MCF 10A (cell line): ENCODE measurements around the gene LTF. TPM values are rescaled to one million over a fixed set of nuclear protein-coding genes. Genes with fewer than 3 reads are reported as not detected.
A peak's percentile ranks its signal among the peaks of the same experiment; 100 is the strongest.

Source experiments
- BruUV-seq: library from RNA; stranded (reverse); fragments of 400-500 nt; replicated peaks from 2 replicates; lab custom pipeline; 2021; lab: Mats Ljungman, UMichigan
- CTCF ChIA-PET: fragments of 300-600 bp; sonication (Branson Sonifier 250); formaldehyde crosslinking; extraction: SDS; loops from one replicate; lab custom pipeline; 2021; ENCODE audit warnings: antibody characterized with exemption, inconsistent platforms; lab: Yijun Ruan, JAX
- POLR2A ChIA-PET: fragments of 300-600, 350-650 bp; sonication (Branson Sonifier 250); formaldehyde crosslinking; extraction: SDS; loops from one replicate; lab custom pipeline; 2020; ENCODE audit warnings: antibody characterized with exemption, inconsistent platforms; lab: Yijun Ruan, JAX
- DNase-seq: peaks from one replicate; pipeline ENCODE4 v3.0.0-alpha.2; 2018; ENCODE audit not compliant: unreplicated experiment
- H3K27ac Mint-ChIP-seq: one replicate; pipeline ENCODE4 v1.8.0; 2022; ENCODE audit warnings: mild to moderate bottlenecking, low read depth, mixed read lengths; ENCODE audit not compliant: unreplicated experiment
- H3K27me3 Mint-ChIP-seq: one replicate; pipeline ENCODE4 v1.8.0; 2022; ENCODE audit warnings: mixed read lengths; ENCODE audit not compliant: insufficient read depth, unreplicated experiment
- H3K36me3 Mint-ChIP-seq: one replicate; pipeline ENCODE4 v1.8.0; 2022; ENCODE audit warnings: mild to moderate bottlenecking, moderate library complexity, mixed read lengths; ENCODE audit not compliant: insufficient read depth, unreplicated experiment
- H3K4me1 Mint-ChIP-seq: one replicate; pipeline ENCODE4 v1.8.0; 2022; ENCODE audit warnings: mixed read lengths; ENCODE audit not compliant: insufficient read depth, unreplicated experiment
- H3K4me3 Mint-ChIP-seq: one replicate; pipeline ENCODE4 v1.8.0; 2022; ENCODE audit warnings: mild to moderate bottlenecking, moderate library complexity, mixed read lengths; ENCODE audit not compliant: unreplicated experiment
- H3K9me3 Mint-ChIP-seq: one replicate; pipeline ENCODE4 v1.8.0; 2022; ENCODE audit warnings: mixed read lengths; ENCODE audit not compliant: unreplicated experiment
- CTCF ChIP-seq: fragments of 200-600 bp; IDR thresholded peaks from one replicate; pipeline ENCODE4 v1.8.0; 2022; ENCODE audit warnings: antibody characterized with exemption, mild to moderate bottlenecking; ENCODE audit not compliant: unreplicated experiment
- intact Hi-C: fragments of 100-400 bp; cut with micrococcal nuclease; formaldehyde crosslinking; loops from 2 replicates; pipeline ENCODE4 v1.14.1; 2022
- total RNA-seq: library from RNA; stranded (reverse); gene quantifications from 2 replicates; pipeline ENCODE4 v1.2.3, GENCODE V29; 2022

Gene LTF
- total RNA-seq, 1 experiment from 2014 or later: not detected

DNA sequence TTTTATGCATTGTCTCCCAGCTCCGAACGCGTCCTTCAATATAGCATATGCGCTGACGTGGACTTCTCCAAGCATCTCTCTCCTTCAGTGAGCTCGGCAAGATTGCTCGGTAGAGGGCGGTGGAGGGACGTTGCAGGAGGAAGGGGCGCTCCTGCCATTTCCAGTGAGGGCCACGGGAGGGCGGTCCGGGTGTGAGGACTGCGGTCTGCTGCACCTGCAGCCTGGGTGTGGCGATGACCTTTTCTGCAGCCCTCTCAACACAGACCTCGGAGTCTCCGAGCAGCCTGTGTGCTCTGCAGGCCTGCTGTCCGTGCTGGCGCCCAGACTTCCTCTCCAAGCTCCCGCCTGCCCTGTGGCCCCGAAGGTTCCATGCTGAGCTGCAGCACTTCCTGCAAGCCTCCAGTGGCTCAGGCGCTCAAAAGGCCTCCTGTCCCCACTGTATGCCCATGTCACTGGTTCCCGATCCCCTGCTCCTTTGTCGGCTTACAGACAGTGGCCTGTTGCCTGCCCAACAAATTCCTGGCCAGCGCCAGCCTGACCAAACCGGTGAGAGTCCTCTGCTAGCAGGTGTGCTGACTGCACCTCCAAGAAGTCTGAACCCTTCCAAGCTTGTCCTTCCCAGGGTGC is 24.1 kb upstream of the LTF start:
- intact Hi-C loops: loop anchor here (1.0 kb wide), 3 partner anchors 69 to 204 kb away; partner anchors contain the start of gene ALS2CL
- no peaks in the 10 kb centered on the region for H3K9me3 Mint-ChIP-seq
- CTCF ChIA-PET: interaction anchor here (0.5 to 4.2 kb wide), 59 partner anchors 8 to 462 kb away, joined by 3 to 71 read pairs (median 4); partner anchors contain the start of genes RTP3 and XCR1
- POLR2A ChIA-PET: interaction anchor here (0.6 to 1.9 kb wide), 8 partner anchors 28 to 486 kb away, joined by 3 to 12 read pairs (median 4); partner anchors contain the start of gene ALS2CL
- no peaks in the 10 kb centered on the region for H3K27me3 Mint-ChIP-seq
- no TSS peak for BruUV-seq
- H3K27ac Mint-ChIP-seq: no peak overlapping the region
- no peak overlapping the region for H3K4me3 Mint-ChIP-seq
- no peaks in the 10 kb centered on the region for H3K36me3 Mint-ChIP-seq
- DNase-seq: peak; percentile 91
- H3K4me1 Mint-ChIP-seq: peaks cover 19% of the 10 kb centered on the region
- TF ChIP-seq CTCF: peak; percentile 99

GRCh38 chr3:46485779-46486175 is 21.1 kb upstream of the LTF start:
- H3K4me1 Mint-ChIP-seq: peaks cover 29% of the 10 kb centered on the region
- H3K27me3 Mint-ChIP-seq: no peaks in the 10 kb centered on the region
- no peak overlapping the region for H3K27ac Mint-ChIP-seq
- no peak overlapping the region for H3K4me3 Mint-ChIP-seq
- POLR2A ChIA-PET: no interaction called here
- no peaks in the 10 kb centered on the region for H3K9me3 Mint-ChIP-seq
- no peak for TF ChIP-seq CTCF
- no TSS peak for BruUV-seq
- DNase-seq: no peak
- intact Hi-C loops: no loop called here
- CTCF ChIA-PET: interaction anchor here (0.6 to 0.7 kb wide), 2 partner anchors 243 to 489 kb away, joined by 3 read pairs; no protein-coding TSS in a partner anchor
- no peaks in the 10 kb centered on the region for H3K36me3 Mint-ChIP-seq

DNA sequence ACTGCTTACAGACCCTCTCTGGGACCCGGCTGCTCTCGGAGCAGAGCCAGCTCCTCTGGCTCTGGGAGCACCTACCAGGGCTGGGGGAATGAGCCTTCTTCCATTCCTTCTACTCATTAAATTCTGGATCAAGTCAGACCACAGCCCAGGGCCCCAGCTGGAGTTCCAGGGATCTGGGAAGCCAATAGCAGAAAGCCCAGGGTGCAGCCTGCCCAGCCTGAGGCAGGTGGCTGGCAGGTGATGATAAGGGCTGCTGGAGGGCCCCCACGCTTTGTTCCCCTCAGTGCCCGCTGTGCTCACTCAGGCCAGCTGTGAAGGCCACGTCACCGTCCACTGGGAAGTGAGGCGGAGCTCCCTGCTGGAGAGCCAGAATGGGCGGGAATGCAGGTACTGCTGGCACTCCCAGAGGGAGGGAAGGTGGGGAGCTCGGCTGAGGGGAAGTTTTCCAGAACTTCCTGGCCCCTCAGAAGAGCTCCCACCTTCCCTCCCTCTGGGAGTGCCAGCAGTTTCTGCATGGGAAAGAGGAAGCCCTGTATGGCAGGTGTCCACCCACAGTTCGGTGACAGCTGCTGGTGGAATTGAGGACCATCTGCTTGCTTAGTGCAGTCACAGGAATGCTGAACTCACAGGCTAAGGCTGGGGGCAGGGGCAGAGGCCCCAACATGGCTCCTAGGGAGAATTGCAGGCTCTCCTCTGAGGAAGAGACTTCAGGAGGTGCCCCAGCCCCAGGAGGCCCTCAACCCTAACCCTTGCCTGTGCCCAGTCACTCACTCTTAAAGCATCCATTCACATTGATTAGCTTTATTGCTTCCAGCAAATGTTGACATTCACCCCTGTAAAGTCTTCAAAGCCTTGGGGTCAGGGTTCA is 20.4 kb upstream of the LTF start:
- ChIA-PET CTCF (interaction anchor here (0.7 to 1.2 kb wide), 2 partner anchors 72 to 348 kb away, joined by 3 to 4 read pairs; no protein-coding TSS in a partner anchor), POLR2A (no interaction called here)
- no peak for TF ChIP-seq CTCF
- Mint-ChIP-seq H3K4me3 (no peak overlapping the region), H3K36me3 (no peaks in the 10 kb centered on the region), H3K4me1 (peaks cover 24% of the 10 kb centered on the region), H3K27me3 (no peaks in the 10 kb centered on the region), H3K27ac (no peak overlapping the region), H3K9me3 (no peaks in the 10 kb centered on the region)
- intact Hi-C loops: no loop called here
- BruUV-seq: no TSS peak
- DNase-seq: no peak

DNA sequence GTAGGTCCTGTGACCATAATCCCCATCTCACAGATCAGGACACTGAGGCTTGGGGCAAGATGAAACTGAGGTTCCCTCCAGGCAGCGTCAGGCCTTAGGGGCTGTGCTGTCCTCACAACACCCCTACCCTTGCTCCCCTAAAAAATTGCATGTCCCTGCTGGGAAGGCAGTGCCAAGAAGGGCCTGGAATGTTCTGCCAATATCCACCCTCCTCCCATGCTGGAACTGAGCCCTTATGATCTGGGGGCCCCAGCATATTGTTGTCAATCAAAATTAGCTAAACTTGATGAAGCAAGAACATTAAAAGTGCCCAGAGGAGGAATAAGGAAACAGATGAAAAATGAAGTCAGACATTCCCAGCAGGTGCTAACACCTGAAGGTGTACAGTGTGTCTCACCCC is 19.7 kb upstream of the LTF start:
- intact Hi-C loops: no loop called here
- POLR2A ChIA-PET: no interaction called here
- Mint-ChIP-seq H3K4me1 (peaks cover 24% of the 10 kb centered on the region), H3K27me3 (peaks cover 5% of the 10 kb centered on the region), H3K9me3 (no peaks in the 10 kb centered on the region), H3K27ac (no peak overlapping the region), H3K4me3 (no peak overlapping the region), H3K36me3 (no peaks in the 10 kb centered on the region)
- DNase-seq: no peak
- no peak for TF ChIP-seq CTCF
- CTCF ChIA-PET: interaction anchor here (0.8 to 1.2 kb wide), 3 partner anchors 34 to 77 kb away, joined by 3 to 4 read pairs (median 3); no protein-coding TSS in a partner anchor
- no TSS peak for BruUV-seq
